Activated T-cell treated with anti-CD3 and anti-CD28 coated beads for 4 hours (primary cell): ENCODE results near the gene KIDINS220.

Source experiments
- DNase-seq: peaks from one replicate; pipeline ENCODE4 v3.0.0-alpha.2; 2020

KIDINS220 gene

GRCh38 chr2:8836971-8837794, at the start of gene KIDINS220:
Gene KIDINS220 (minus strand): TSS chr2:8837613. CDS start chr2:8827093, 10,520 bp downstream.
- peak; percentile 77 for DNase-seq

- DNase-seq = no peak
These were observed 49.5 kb upstream of the KIDINS220 start for GRCh38 chr2:8886876-8887275.

GRCh38 chr2:8886202-8886518, 48.7 kb upstream of the KIDINS220 start:
- no peak for DNase-seq

- no peak for DNase-seq
These were observed 48.2 kb upstream of the KIDINS220 start for GRCh38 chr2:8885449-8886201.

GRCh38 chr2:8884812-8885211, 47.4 kb upstream of the KIDINS220 start:
- DNase-seq = no peak

GRCh38 chr2:8882094-8882493, 44.7 kb upstream of the KIDINS220 start:
- no peak for DNase-seq

- no peak for DNase-seq
These were observed 40.5 kb upstream of the KIDINS220 start for GRCh38 chr2:8877894-8878293.

GRCh38 chr2:8877332-8877731, 39.9 kb upstream of the KIDINS220 start:
- no peak for DNase-seq

GRCh38 chr2:8876628-8877027, 39.2 kb upstream of the KIDINS220 start:
- no peak for DNase-seq

GRCh38 chr2:8872821-8873432, 35.5 kb upstream of the KIDINS220 start:
- no peak for DNase-seq

GRCh38 chr2:8870441-8870840, 33.0 kb upstream of the KIDINS220 start:
- no peak for DNase-seq

GRCh38 chr2:8867363-8867762, 29.9 kb upstream of the KIDINS220 start:
- no peak for DNase-seq

- no peak for DNase-seq
These were observed 26.0 kb upstream of the KIDINS220 start for GRCh38 chr2:8863331-8863953.

GRCh38 chr2:8862230-8862629, 24.8 kb upstream of the KIDINS220 start:
- no peak for DNase-seq

- DNase-seq = no peak
These were observed 24.4 kb upstream of the KIDINS220 start for GRCh38 chr2:8861797-8862196.

- DNase-seq = no peak
These were observed 22.8 kb upstream of the KIDINS220 start for GRCh38 chr2:8860239-8860638.

- no peak for DNase-seq
These were observed 21.5 kb upstream of the KIDINS220 start for GRCh38 chr2:8858910-8859309.

GRCh38 chr2:8858264-8858663, 20.9 kb upstream of the KIDINS220 start:
- no peak for DNase-seq

- DNase-seq = no peak
These were observed 20.3 kb upstream of the KIDINS220 start for GRCh38 chr2:8857709-8858108.

GRCh38 chr2:8856176-8856575, 18.8 kb upstream of the KIDINS220 start:
- DNase-seq = no peak

- DNase-seq = no peak
These were observed 17.6 kb upstream of the KIDINS220 start for GRCh38 chr2:8855010-8855409.

- DNase-seq = no peak
These were observed 16.0 kb upstream of the KIDINS220 start for GRCh38 chr2:8853426-8853825.

- no peak for DNase-seq
These were observed 14.6 kb upstream of the KIDINS220 start for GRCh38 chr2:8851811-8852560.
